A673 (cell line): ENCODE results near the gene KRTAP4-8. TPM values are rescaled to one million over a fixed set of nuclear protein-coding genes. Genes with fewer than 3 reads are reported as not detected.
"Not testable (repeated sequence)": the region's sequence is repeated elsewhere in the genome, so short reads cannot be mapped to it uniquely, and the experiment has no call there.

Experiments used
- BruUV-seq: library from RNA; stranded (reverse); fragments of 400-500 nt; replicated peaks from 2 replicates; lab custom pipeline; 2021; lab: Mats Ljungman, UMichigan
- CTCF ChIA-PET: fragments of 300-600 bp; sonication (Branson Sonifier 250); formaldehyde crosslinking; loops from one replicate; lab custom pipeline; 2022; ENCODE audit warnings: antibody characterized with exemption; lab: Charles Lee
- POLR2A ChIA-PET: fragments of 300-600 bp; sonication (Branson Sonifier 250); formaldehyde crosslinking; loops from one replicate; lab custom pipeline; 2022; ENCODE audit warnings: antibody characterized with exemption; ENCODE audit not compliant: low non-redundant PET; lab: Charles Lee
- DNase-seq: peaks from one replicate; pipeline ENCODE4 v3.0.0-alpha.2; 2015; ENCODE audit warnings: low spot score
- H3K27ac ChIP-seq: fragments of 200-600 bp; sonication (generic); 2 replicates; pipeline ENCODE4 v1.5.1; 2016; ENCODE audit warnings: mixed run types, low read depth, mild to moderate bottlenecking, mixed read lengths, antibody characterized with exemption, low read length; ENCODE audit not compliant: poor library complexity, severe bottlenecking
- H3K27me3 ChIP-seq: fragments of 200-600 bp; sonication (generic); replicated peaks from 2 replicates; pipeline ENCODE4 v1.6.1; 2017; ENCODE audit warnings: mixed run types, low read depth, mild to moderate bottlenecking, mixed read lengths, antibody characterized with exemption, low read length; ENCODE audit not compliant: insufficient read depth, poor library complexity
- H3K36me3 ChIP-seq: fragments of 200-600 bp; sonication (generic); 2 replicates; pipeline ENCODE4 v1.6.1; 2016; ENCODE audit warnings: mixed run types, mild to moderate bottlenecking, mixed read lengths, antibody characterized with exemption, low read length; ENCODE audit not compliant: insufficient read depth, poor library complexity, severe bottlenecking
- H3K4me1 ChIP-seq: fragments of 200-600 bp; sonication (generic); 2 replicates; pipeline ENCODE4 v1.6.1; 2017; ENCODE audit warnings: mixed run types, mild to moderate bottlenecking, mixed read lengths, antibody characterized with exemption, low read length; ENCODE audit not compliant: insufficient read depth, poor library complexity, severe bottlenecking
- H3K4me3 ChIP-seq: fragments of 200-600 bp; sonication (generic); 2 replicates; pipeline ENCODE4 v1.5.1; 2016; ENCODE audit warnings: low read depth, mixed run types, mild to moderate bottlenecking, mixed read lengths, low read length; ENCODE audit not compliant: poor library complexity, severe bottlenecking
- H3K9me3 ChIP-seq: fragments of 200-600 bp; sonication (generic); 2 replicates; pipeline ENCODE4 v1.6.1; 2016; ENCODE audit warnings: mixed run types, low read depth, mild to moderate bottlenecking, mixed read lengths, antibody characterized with exemption, low read length; ENCODE audit not compliant: poor library complexity, severe bottlenecking
- EZH2 ChIP-seq: fragments of 200-600 bp; sonication (generic); IDR thresholded peaks from 2 replicates; pipeline ENCODE4 v1.6.1; 2017; ENCODE audit warnings: borderline replicate concordance, low read depth, mild to moderate bottlenecking, mixed read lengths, antibody characterized with exemption, low read length; ENCODE audit not compliant: poor library complexity, severe bottlenecking
- intact Hi-C: fragments of 100-400 bp; cut with micrococcal nuclease; formaldehyde crosslinking; loops from one replicate; pipeline ENCODE4 v1.10.0; 2022; ENCODE audit not compliant: unreplicated experiment
- total RNA-seq: library from RNA; stranded (reverse); gene quantifications from 2 replicates; pipeline ENCODE4 v1.2.3, GENCODE V29; 2021
- TF ChIP-seq, protein P1 (sequence below): fragments of 300-800, 200-600 bp; sonication (generic); conservative IDR thresholded peaks from 2 replicates; pipeline ENCODE4 v1.5.1; 2017; ENCODE audit warnings: low read depth, mild to moderate bottlenecking, antibody characterized with exemption, low read length, moderate library complexity, mixed read lengths

KRTAP4-8 gene
- total RNA-seq, 1 experiment from 2014 or later, result not detected

DNA sequence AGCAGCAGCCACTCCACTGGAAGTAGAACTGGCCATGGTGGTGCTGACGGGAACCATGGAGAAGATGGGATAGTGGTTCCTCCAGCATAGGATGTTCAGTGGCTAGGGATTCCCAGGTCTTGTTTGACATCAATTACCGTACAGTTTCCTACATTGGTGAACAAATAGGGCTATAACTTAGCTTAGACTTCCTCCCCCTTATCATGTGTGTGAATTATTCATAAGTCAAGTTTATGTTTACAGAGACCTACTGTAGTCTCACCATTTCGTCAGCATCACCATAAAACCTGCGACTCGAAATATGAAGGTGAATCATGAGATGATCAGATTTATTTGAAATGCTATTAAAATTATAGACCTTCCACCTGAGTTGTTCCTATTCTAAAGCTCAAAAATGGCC is 39.2 kb downstream of the KRTAP4-8 start:
- TF ChIP-seq, protein P1, sequence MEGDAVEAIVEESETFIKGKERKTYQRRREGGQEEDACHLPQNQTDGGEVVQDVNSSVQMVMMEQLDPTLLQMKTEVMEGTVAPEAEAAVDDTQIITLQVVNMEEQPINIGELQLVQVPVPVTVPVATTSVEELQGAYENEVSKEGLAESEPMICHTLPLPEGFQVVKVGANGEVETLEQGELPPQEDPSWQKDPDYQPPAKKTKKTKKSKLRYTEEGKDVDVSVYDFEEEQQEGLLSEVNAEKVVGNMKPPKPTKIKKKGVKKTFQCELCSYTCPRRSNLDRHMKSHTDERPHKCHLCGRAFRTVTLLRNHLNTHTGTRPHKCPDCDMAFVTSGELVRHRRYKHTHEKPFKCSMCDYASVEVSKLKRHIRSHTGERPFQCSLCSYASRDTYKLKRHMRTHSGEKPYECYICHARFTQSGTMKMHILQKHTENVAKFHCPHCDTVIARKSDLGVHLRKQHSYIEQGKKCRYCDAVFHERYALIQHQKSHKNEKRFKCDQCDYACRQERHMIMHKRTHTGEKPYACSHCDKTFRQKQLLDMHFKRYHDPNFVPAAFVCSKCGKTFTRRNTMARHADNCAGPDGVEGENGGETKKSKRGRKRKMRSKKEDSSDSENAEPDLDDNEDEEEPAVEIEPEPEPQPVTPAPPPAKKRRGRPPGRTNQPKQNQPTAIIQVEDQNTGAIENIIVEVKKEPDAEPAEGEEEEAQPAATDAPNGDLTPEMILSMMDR, result no peak
- TF ChIP-seq EZH2, result no peak
- Histone ChIP-seq H3K4me3 (no peak overlapping the region), H3K9me3 (no peaks in the 10 kb centered on the region), H3K27ac (no peak overlapping the region), H3K4me1 (no peaks in the 10 kb centered on the region), H3K36me3 (no peaks in the 10 kb centered on the region), H3K27me3 (no peaks in the 10 kb centered on the region)
- POLR2A ChIA-PET, result no interaction called here
- intact Hi-C loops, result no loop called here
- CTCF ChIA-PET, result no interaction called here
- no peak for DNase-seq
- no TSS peak for BruUV-seq

DNA sequence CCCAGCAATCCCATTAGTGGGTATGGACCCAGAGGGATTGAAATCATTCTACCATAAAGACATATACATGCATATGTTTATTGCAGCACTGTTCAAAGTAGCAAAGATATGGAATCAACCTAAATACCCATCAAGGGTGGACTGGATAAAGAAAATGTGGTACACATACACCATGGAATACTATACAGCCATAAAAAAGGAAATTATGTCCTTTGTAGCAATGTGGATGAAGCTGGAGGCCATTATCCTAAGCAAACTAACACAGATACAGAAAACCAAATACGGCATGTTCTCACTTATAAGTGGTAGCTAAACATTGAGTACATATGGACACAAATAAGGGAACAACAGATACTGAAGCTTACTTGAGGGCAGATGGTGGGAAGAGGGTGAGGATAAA is 40.4 kb downstream of the KRTAP4-8 start:
- no peaks in the 10 kb centered on the region for H3K9me3 ChIP-seq
- TF ChIP-seq, protein P1, result no peak
- TF ChIP-seq EZH2, result no peak
- no peaks in the 10 kb centered on the region for H3K36me3 ChIP-seq
- no peak overlapping the region for H3K4me3 ChIP-seq
- DNase-seq, result no peak
- H3K4me1 ChIP-seq, result no peaks in the 10 kb centered on the region
- ChIA-PET POLR2A (no interaction called here), CTCF (no interaction called here)
- intact Hi-C loops, result no loop called here
- no peaks in the 10 kb centered on the region for H3K27me3 ChIP-seq
- H3K27ac ChIP-seq, result no peak overlapping the region
- BruUV-seq, result no TSS peak

- BruUV-seq, H3K4me3 ChIP-seq, H3K27ac ChIP-seq, H3K27me3 ChIP-seq, H3K4me1 ChIP-seq, POLR2A ChIA-PET, DNase-seq, H3K9me3 ChIP-seq, intact Hi-C loops, CTCF ChIA-PET, H3K36me3 ChIP-seq: not testable (repeated sequence)
Measured at GRCh38 chr17:41055130-41055529, 42.8 kb downstream of the KRTAP4-8 start, which contains the start of gene KRTAP2-2. KRTAP2-2 (minus strand) TSS chr17:41055230; CDS start chr17:41055211, 19 bp downstream.

DNA sequence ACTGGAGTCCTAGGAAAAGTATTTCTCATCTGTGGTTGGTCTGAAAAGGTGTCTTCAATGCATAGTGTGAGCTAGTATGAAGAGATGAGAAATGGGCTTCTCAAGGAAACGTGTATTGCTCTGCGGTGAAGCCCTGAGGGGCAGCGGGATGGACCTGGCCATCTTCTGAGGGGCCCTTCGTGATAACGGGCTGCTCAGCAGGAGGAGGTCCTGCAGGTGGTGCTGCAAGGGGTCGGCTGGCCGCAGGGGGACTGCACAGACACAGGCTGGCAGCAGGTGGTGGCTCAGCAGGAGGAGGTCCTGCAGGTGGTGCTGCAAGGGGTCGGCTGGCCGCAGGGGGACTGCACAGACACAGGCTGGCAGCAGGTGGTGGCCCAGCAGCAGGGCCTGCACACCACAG is 43.4 kb downstream of the KRTAP4-8 start:
- intact Hi-C loops, H3K4me3 ChIP-seq, BruUV-seq, H3K27ac ChIP-seq, CTCF ChIA-PET, H3K9me3 ChIP-seq, DNase-seq, H3K4me1 ChIP-seq, H3K27me3 ChIP-seq, H3K36me3 ChIP-seq, POLR2A ChIA-PET: not testable (repeated sequence)
